A172 (cell line): ENCODE data around the gene DDX18. TPM values are rescaled to one million over a fixed set of nuclear protein-coding genes. Genes with fewer than 3 reads are reported as not detected.

Source experiments
- DNase-seq: peaks from one replicate; pipeline ENCODE4 v3.0.0-alpha.2; 2015; ENCODE audit warnings: low spot score
- total RNA-seq: library from RNA; depleted of rRNA; stranded (reverse); fragments of >200 nt; shearing (Covaris generic); gene quantifications from 2 replicates; pipeline ENCODE4 v1.2.3, GENCODE V29; 2014

Gene DDX18
- total RNA-seq, 1 experiment from 2014 or later = 108 TPM

DNA sequence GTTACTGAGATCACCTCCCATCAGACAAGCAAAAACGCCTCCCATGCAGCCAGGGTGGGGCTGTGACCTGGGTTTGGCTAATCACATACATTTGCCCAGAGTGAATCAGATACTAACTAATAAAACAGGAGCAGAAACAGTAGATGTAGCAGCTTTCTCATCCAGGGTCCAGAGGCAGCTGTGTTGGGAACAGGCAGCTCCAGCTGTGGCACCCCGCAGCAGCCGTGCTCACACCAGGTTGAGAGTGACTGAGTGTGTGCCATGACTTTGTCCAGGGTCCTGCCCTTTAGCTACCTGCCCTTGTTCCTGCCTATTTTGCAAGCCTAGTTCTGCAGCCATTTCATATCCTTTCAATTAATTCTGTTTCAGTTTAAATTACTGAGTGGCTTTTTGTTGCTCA lies 20.5 kb downstream of the DDX18 start:
- no peak for DNase-seq

- DNase-seq = no peak
Observed at GRCh38 chr2:117835990-117836760, 21.7 kb downstream of the DDX18 start.

- no peak for DNase-seq
Observed at GRCh38 chr2:117845304-117845703, 30.8 kb downstream of the DDX18 start.

DNA sequence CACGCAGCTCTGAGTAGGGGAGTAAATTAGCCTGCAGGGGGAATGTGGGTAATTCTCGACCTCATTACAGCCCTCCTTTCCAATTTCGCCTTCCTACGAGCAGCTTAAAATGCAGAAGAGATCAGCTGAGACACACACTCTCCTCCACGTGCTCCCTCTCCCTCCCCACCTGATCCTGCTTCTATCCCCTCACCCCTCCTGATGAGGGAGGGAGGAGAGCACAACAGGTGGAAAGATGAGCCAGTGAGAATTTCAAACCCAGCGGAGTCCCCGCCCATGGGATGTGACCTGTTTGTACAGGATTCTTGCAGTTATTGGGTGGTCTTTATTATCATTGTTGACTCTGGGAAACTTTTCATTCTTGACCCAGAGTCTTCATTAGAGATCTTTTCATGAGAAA lies 35.5 kb downstream of the DDX18 start:
- no peak for DNase-seq

GRCh38 chr2:117850461-117850860 lies 36.0 kb downstream of the DDX18 start:
- DNase-seq = no peak

DNA sequence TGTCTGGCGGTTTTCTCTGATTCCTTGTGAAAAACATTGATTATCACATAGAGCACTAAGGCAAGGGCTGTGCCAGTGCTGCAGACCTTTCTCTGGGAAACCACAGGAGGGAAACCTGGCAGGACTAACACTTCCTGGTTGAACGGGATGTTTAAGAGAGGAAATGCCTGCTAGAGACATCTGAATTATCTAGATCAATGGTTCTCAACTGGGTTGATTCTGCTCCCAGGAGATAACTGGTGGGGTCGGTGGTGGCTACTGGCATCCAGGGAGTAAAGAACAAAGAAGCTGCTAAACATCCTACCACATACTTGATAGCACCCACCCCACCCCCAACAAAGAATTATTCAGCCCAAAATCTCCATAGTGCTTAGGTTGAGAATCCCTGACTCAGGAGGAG lies 37.5 kb downstream of the DDX18 start:
- DNase-seq = no peak

DNA sequence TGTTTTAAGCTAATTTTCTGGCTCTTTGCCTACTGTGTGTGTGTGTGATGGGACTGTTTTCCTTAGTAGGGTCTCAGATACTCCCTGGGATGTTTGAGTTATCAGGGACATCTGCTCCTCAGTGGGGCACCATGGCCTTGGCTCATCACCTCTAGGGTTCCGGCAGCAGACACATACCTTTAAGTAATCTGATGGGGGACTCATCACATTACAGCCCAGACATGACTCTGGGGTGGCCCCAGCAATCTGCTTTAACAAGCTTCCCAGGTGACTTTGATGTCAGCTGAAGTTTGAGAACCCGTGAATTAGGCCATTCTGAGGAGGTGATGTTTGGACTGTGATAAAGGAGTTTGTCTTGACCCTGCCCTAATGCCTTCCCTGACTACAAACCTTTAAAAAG lies 38.8 kb downstream of the DDX18 start:
- no peak for DNase-seq

GRCh38 chr2:117853873-117854272 lies 39.4 kb downstream of the DDX18 start:
- no peak for DNase-seq

- no peak for DNase-seq
Observed at GRCh38 chr2:117854610-117855009, 40.1 kb downstream of the DDX18 start.

- DNase-seq = no peak
Observed at GRCh38 chr2:117855886-117856285, 41.4 kb downstream of the DDX18 start.

- DNase-seq = peak; percentile 92
Observed at GRCh38 chr2:117856415-117857210, 42.1 kb downstream of the DDX18 start.

DNA sequence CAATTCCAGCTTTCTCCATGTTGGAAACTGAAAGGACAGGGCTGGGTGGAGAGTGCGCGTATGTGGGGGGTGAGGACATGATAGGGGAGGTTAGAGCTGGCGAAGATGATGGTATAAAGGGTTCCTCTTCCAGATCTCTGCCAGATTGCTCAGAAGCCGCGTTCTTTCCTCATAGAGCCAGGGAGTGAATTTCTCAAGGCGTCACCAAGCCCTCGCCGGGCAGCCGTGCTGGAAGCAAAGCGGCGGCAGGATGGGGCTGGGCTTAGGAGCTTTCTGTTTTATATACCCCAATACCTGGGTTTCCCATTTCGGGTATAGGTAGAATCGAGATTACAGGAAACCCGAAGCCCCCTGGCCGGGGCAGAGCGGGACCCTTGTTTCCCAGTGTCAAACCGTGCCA lies 43.8 kb downstream of the DDX18 start:
- DNase-seq = no peak

- no peak for DNase-seq
Observed at GRCh38 chr2:117858892-117859531, 44.5 kb downstream of the DDX18 start.

- DNase-seq = no peak
Observed at GRCh38 chr2:117859532-117859911, 45.0 kb downstream of the DDX18 start.

DNA sequence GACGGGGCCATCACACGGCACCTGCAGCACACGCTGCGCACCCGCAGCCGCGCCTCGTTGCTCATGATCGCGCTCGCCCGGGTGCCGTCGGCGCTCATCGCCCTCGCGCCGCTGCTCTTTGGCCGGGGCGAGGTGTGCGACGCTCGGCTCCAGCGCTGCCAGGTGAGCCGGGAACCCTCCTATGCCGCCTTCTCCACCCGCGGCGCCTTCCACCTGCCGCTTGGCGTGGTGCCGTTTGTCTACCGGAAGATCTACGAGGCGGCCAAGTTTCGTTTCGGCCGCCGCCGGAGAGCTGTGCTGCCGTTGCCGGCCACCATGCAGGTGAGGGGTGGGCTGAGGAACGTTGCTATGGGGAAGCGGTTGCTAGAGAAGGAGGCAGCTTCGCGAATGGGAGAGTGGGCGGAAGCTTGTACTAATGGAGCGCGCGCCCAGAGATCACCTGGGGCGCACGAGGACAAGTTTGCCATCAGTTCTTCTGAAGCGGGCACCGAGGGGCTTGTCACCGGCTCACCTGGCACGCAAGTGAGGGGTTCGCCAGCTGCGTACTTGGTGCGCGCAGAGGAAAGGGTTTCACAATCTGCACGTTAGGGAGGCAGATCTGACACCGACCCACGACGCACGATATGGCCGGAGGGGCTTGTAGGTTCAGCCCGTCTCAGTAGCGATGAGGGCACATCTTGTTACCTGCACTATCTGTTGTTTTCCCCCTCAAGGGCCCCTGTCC lies 45.6 kb downstream of the DDX18 start:
- DNase-seq = no peak

DNA sequence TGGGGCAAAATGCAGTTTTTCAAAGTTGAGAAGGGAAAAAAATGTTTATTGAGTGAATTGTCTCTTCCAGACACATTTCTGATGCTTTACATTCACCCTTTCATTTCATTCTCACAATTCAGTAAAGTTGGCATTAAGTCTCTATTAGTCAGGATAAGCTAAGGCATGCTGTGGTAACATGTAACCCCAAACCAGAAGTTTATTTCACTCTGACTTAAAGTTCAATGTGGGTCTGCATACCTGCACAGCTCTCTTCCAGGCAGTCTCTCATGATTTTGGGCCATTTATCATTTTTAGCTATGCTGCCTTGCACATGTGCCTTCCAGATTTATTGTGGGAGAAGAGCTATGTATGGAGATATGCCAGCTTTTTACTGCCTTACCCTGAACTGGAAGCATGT lies 48.0 kb downstream of the DDX18 start:
- DNase-seq = no peak

GRCh38 chr2:117875786-117876185 lies 61.3 kb downstream of the DDX18 start:
- DNase-seq = no peak

- DNase-seq = no peak
Observed at GRCh38 chr2:117879003-117879402, 64.5 kb downstream of the DDX18 start.
